Measurements from ENCODE around the gene PSEN1. TPM values are rescaled to one million over a fixed set of nuclear protein-coding genes. Genes with fewer than 3 reads are reported as not detected.

Gene PSEN1
- total RNA-seq, 4 donors from 2014 or later: 101 to 221 (median 135) TPM

- in situ Hi-C loops (cut with MboI; ENCODE audit: low pct_ligation_motif_present in 1 of 4, low pct_unique_long_range_greater_than_20kb in 1 of 4, low sequenced_read_pairs in 3 of 4) (no loop called here), intact Hi-C loops (cut with DNase I; ENCODE audit: low total_unique reads) (no loop called here)
- Histone ChIP-seq H3K27me3 (no peaks in the 10 kb centered on the region), H3K36me3 (no peaks in the 10 kb centered on the region), H3K4me3 (no peak overlapping the region), H3K27ac (no peak overlapping the region), H3K9me3 (no peaks in the 10 kb centered on the region), H3K4me1 (no peaks in the 10 kb centered on the region)
- no peak for DNase-seq
- no peak for TF ChIP-seq POLR2A (IDR thresholded peaks at IDR 0.05)
- TF ChIP-seq EP300 (IDR thresholded peaks at IDR 0.05; ENCODE audit: low read depth): no peak
- TF ChIP-seq POLR2AphosphoS5 (IDR thresholded peaks at IDR 0.05): no peak
- TF ChIP-seq CTCF (IDR thresholded peaks at IDR 0.05): no peak
- 40 to 91% methylated on average over 1 to 29 of the region's 29 CpGs for WGBS, 2 donors (ENCODE audit: low coverage in 1 of 2)
Observed at GRCh38 chr14:73252491-73253322, 116.4 kb downstream of the PSEN1 start.

GRCh38 chr14:73253323-73253610 is 117.0 kb downstream of the PSEN1 start:
- in situ Hi-C loops (cut with MboI; ENCODE audit: low pct_ligation_motif_present in 1 of 4, low pct_unique_long_range_greater_than_20kb in 1 of 4, low sequenced_read_pairs in 3 of 4): no loop called here
- Histone ChIP-seq H3K4me3 (no peak overlapping the region), H3K36me3 (no peaks in the 10 kb centered on the region), H3K27me3 (no peaks in the 10 kb centered on the region), H3K4me1 (no peaks in the 10 kb centered on the region), H3K27ac (no peak overlapping the region), H3K9me3 (no peaks in the 10 kb centered on the region)
- no peak for DNase-seq
- TF ChIP-seq POLR2A (IDR thresholded peaks at IDR 0.05) (no peak), CTCF (IDR thresholded peaks at IDR 0.05) (no peak)
- 91% methylated on average over 10 of the region's 10 CpGs; no CpG with 5 or more reads in 1 of the 2 donors for WGBS, 2 donors (ENCODE audit: low coverage in 1 of 2)
- intact Hi-C loops (cut with DNase I; ENCODE audit: low total_unique reads): no loop called here

- TF ChIP-seq CTCF (IDR thresholded peaks at IDR 0.05): no peak
- no peak for TF ChIP-seq POLR2AphosphoS5 (IDR thresholded peaks at IDR 0.05)
- no peak for TF ChIP-seq EP300 (IDR thresholded peaks at IDR 0.05; ENCODE audit: low read depth)
- no peak for TF ChIP-seq POLR2A (IDR thresholded peaks at IDR 0.05)
- in situ Hi-C loops (cut with MboI; ENCODE audit: low pct_ligation_motif_present in 1 of 4, low pct_unique_long_range_greater_than_20kb in 1 of 4, low sequenced_read_pairs in 3 of 4) (no loop called here), intact Hi-C loops (cut with DNase I; ENCODE audit: low total_unique reads) (no loop called here)
- Histone ChIP-seq H3K9me3 (no peaks in the 10 kb centered on the region), H3K36me3 (no peaks in the 10 kb centered on the region), H3K27me3 (no peaks in the 10 kb centered on the region), H3K4me3 (no peak overlapping the region), H3K27ac (no peak overlapping the region), H3K4me1 (no peaks in the 10 kb centered on the region)
- no peak for DNase-seq
- whole genome bisulfite sequencing, 2 donors (ENCODE audit: low coverage in 1 of 2): 92% methylated on average over 12 of the region's 12 CpGs; no CpG with 5 or more reads in 1 of the 2 donors
Observed at GRCh38 chr14:73253721-73254120, 117.4 kb downstream of the PSEN1 start.

GRCh38 chr14:73254247-73255004 is 118.1 kb downstream of the PSEN1 start:
- no peaks in the 10 kb centered on the region for H3K4me1 ChIP-seq
- in situ Hi-C loops (cut with MboI; ENCODE audit: low pct_ligation_motif_present in 1 of 4, low pct_unique_long_range_greater_than_20kb in 1 of 4, low sequenced_read_pairs in 3 of 4): no loop called here
- 80 to 89% methylated on average over 1 to 28 of the region's 28 CpGs for WGBS, 2 donors (ENCODE audit: low coverage in 1 of 2)

More at GRCh38 chr14:73254247-73255004, 118.1 kb downstream of the PSEN1 start:
- TF ChIP-seq POLR2AphosphoS5 (IDR thresholded peaks at IDR 0.05) (no peak), POLR2A (IDR thresholded peaks at IDR 0.05) (no peak), EP300 (IDR thresholded peaks at IDR 0.05; ENCODE audit: low read depth) (no peak), CTCF (IDR thresholded peaks at IDR 0.05) (no peak)
- no peak for DNase-seq
- intact Hi-C loops (cut with DNase I; ENCODE audit: low total_unique reads): no loop called here
- no peaks in the 10 kb centered on the region for H3K27me3 ChIP-seq
- H3K27ac ChIP-seq: no peak overlapping the region
- no peaks in the 10 kb centered on the region for H3K9me3 ChIP-seq
- H3K4me3 ChIP-seq: no peak overlapping the region
- H3K36me3 ChIP-seq: no peaks in the 10 kb centered on the region

Measured in transverse colon (tissue), 4 donors.